Heart left ventricle (tissue), 13 donors: ENCODE results near the gene ANKMY2.

Experiments used
- POLR2A ChIP-seq, 2 donors: fragments of 450-650 bp; IDR thresholded peaks; one replicate each; pipeline ENCODE4 v1.6.1; 2017; ENCODE audit warnings: antibody characterized with exemption in 2 of 2, mild to moderate bottlenecking in 2 of 2, moderate library complexity in 2 of 2
- TF ChIP-seq, protein P1 (sequence below), 12 donors: fragments of 200-600 bp; sonication (generic) in 4 of 12; IDR thresholded peaks; one replicate each; pipeline versions ENCODE4 v1.5.0 to v1.8.0; 2018 to 2022; ENCODE audit warnings: antibody characterized with exemption in 12 of 12, mild to moderate bottlenecking in 5 of 12
- donor health status: ischemic (EF 13 %, LVEDD 7.1; RV severe dilation, severe dysfunction).
- donor health status: DM: no; HTN: yes; CAD: no.
- donor health status: DM: no; HTN: no; CAD: no.
- donor health status: ischemic (EF 25% LVEDD 6.9; RV normal size, moderate dysfunction).
- donor health status: ischemic (EF 25% LVEDD 5.7; RV mildly dilated, moderate dysfunction).
- donor health status: ischemic (EF 35%, LVEDD 5.7; RV mildly dilated, moderate dysfunction).
- donor health status: nonischemic (EF 11% LVEDD 7.7; RV severe dilation, severe dysfunction).
- donor health status: DM: yes; HTN: yes; CAD: no.
- donor health status: PGD.
- donor health status: ischemic (EF 29% LVEDD 5.4; RV normal size, mild dysfunction).
- donor health status: nonischemic (EF 23%, LVEDD 6.1; RV moderate dilation, normal function).

- TF ChIP-seq, protein P1, sequence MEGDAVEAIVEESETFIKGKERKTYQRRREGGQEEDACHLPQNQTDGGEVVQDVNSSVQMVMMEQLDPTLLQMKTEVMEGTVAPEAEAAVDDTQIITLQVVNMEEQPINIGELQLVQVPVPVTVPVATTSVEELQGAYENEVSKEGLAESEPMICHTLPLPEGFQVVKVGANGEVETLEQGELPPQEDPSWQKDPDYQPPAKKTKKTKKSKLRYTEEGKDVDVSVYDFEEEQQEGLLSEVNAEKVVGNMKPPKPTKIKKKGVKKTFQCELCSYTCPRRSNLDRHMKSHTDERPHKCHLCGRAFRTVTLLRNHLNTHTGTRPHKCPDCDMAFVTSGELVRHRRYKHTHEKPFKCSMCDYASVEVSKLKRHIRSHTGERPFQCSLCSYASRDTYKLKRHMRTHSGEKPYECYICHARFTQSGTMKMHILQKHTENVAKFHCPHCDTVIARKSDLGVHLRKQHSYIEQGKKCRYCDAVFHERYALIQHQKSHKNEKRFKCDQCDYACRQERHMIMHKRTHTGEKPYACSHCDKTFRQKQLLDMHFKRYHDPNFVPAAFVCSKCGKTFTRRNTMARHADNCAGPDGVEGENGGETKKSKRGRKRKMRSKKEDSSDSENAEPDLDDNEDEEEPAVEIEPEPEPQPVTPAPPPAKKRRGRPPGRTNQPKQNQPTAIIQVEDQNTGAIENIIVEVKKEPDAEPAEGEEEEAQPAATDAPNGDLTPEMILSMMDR (IDR thresholded peaks at IDR 0.05) = no peak
- TF ChIP-seq POLR2A (IDR thresholded peaks at IDR 0.05) = no peak
Measured at GRCh38 chr7:16652240-16652583, 6.7 kb upstream of the ANKMY2 start.
